ENCODE results near the gene TTI1. TPM values are rescaled to one million over a fixed set of nuclear protein-coding genes. Genes with fewer than 3 reads are reported as not detected.

Gene TTI1
- total RNA-seq, 4 donors from 2014 or later = 5.1 to 14.7 (median 10.5) TPM

GRCh38 chr20:37995856-37996605, 37.2 kb downstream of the TTI1 start:
- no peaks in the 10 kb centered on the region for H3K9me3 ChIP-seq
- intact Hi-C loops (cut with DNase I) = no loop called here
- no peak overlapping the region for H3K27ac ChIP-seq
- H3K27me3 ChIP-seq = no peaks in the 10 kb centered on the region
- H3K36me3 ChIP-seq = peaks cover 15 to 86% (median 27%) of the 10 kb centered on the region in 3 donors
- H3K4me1 ChIP-seq = peaks cover 4 to 30% (median 18%) of the 10 kb centered on the region in 3 donors
- TF ChIP-seq CTCF (IDR thresholded peaks at IDR 0.05) = no peak
- TF ChIP-seq POLR2A (IDR thresholded peaks at IDR 0.05) = no peak
- no peak overlapping the region for H3K4me3 ChIP-seq
- DNase-seq = no peak
- 82 to 88% methylated on average over 7 of the region's 9 CpGs for WGBS, 2 donors

- no peak overlapping the region for H3K27ac ChIP-seq
- no peaks in the 10 kb centered on the region for H3K27me3 ChIP-seq
- no peaks in the 10 kb centered on the region for H3K9me3 ChIP-seq
- peaks cover 15 to 77% (median 18%) of the 10 kb centered on the region in 3 donors for H3K36me3 ChIP-seq
- H3K4me1 ChIP-seq = peaks cover 4 to 43% (median 19%) of the 10 kb centered on the region in 3 donors
- DNase-seq = no peak
- 62 to 80% methylated on average over 4 of the region's 4 CpGs for WGBS, 2 donors
- intact Hi-C loops (cut with DNase I) = loop anchor here (5.0 kb wide), 1 partner anchor 432 kb away; no protein-coding TSS in a partner anchor
- TF ChIP-seq POLR2A (IDR thresholded peaks at IDR 0.05) (no peak), CTCF (IDR thresholded peaks at IDR 0.05) (no peak)
- H3K4me3 ChIP-seq = no peak overlapping the region
Observed at GRCh38 chr20:37994512-37994911, 38.7 kb downstream of the TTI1 start.

GRCh38 chr20:37992802-37993409, 40.4 kb downstream of the TTI1 start:
- DNase-seq = no peak
- Histone ChIP-seq H3K27ac (peak overlapping the region in 2 of 4 donors; percentile 28 to 46), H3K4me3 (no peak overlapping the region), H3K27me3 (no peaks in the 10 kb centered on the region), H3K36me3 (peaks cover 7 to 76% (median 11%) of the 10 kb centered on the region in 3 donors), H3K4me1 (peaks cover 4 to 56% (median 19%) of the 10 kb centered on the region in 3 donors), H3K9me3 (no peaks in the 10 kb centered on the region)
- TF ChIP-seq CTCF (IDR thresholded peaks at IDR 0.05) (peak in 4 of 6 experiments; percentile 10 to 58 (median 18)), POLR2A (IDR thresholded peaks at IDR 0.05) (no peak)
- intact Hi-C loops (cut with DNase I) = loop anchor here (5.0 kb wide), 1 partner anchor 431 kb away; no protein-coding TSS in a partner anchor
- 46 to 64% methylated on average over 5 of the region's 5 CpGs for WGBS, 2 donors

GRCh38 chr20:37991908-37992307, 41.3 kb downstream of the TTI1 start:
- no peaks in the 10 kb centered on the region for H3K9me3 ChIP-seq
- 86 to 93% methylated on average over 3 to 4 of the region's 4 CpGs for WGBS, 2 donors
- peaks cover 3 to 70% (median 11%) of the 10 kb centered on the region in 3 donors for H3K36me3 ChIP-seq
- intact Hi-C loops (cut with DNase I) = loop anchor here (5.0 kb wide), 1 partner anchor 430 kb away; no protein-coding TSS in a partner anchor
- DNase-seq = no peak
- H3K27me3 ChIP-seq = no peaks in the 10 kb centered on the region
- no peak for TF ChIP-seq POLR2A (IDR thresholded peaks at IDR 0.05)
- no peak for TF ChIP-seq CTCF (IDR thresholded peaks at IDR 0.05)
- no peak overlapping the region for H3K4me3 ChIP-seq
- peaks cover 4 to 66% (median 29%) of the 10 kb centered on the region in 3 donors for H3K4me1 ChIP-seq
- peak overlapping the region in 3 of 4 donors; percentile 28 to 46 (median 36) for H3K27ac ChIP-seq
